VCaP (cell line): ENCODE data around the gene CBR3.

ENCODE experiments used
- H3K27ac ChIP-seq: fragments of 450-650 bp; 2 replicates; pipeline ENCODE4 v1.5.1; 2017
- CTCF ChIP-seq: fragments of 450-650 bp; conservative IDR thresholded peaks from 2 replicates; pipeline ENCODE4 v1.5.1; 2017; ENCODE audit warnings: mild to moderate bottlenecking, moderate library complexity

CBR3 gene

GRCh38 chr21:36134803-36135390 is at the start of gene CBR3:
TSS of gene CBR3 (plus strand) at chr21:36135079. CDS start at chr21:36135193, 114 bp downstream.
- no peak for TF ChIP-seq CTCF
- H3K27ac ChIP-seq, result peak within 1 kb of the TSS; percentile 97

- TF ChIP-seq CTCF, result no peak
Observed at GRCh38 chr21:36087362-36088138, 47.3 kb upstream of the CBR3 start.

GRCh38 chr21:36089946-36090345 is 44.9 kb upstream of the CBR3 start:
- no peak for TF ChIP-seq CTCF
- H3K27ac ChIP-seq, result no peak overlapping the region

More at GRCh38 chr21:36087362-36088138, 47.3 kb upstream of the CBR3 start:
- H3K27ac ChIP-seq, result no peak overlapping the region

GRCh38 chr21:36092681-36093080 is 42.2 kb upstream of the CBR3 start:
- TF ChIP-seq CTCF, result no peak
- H3K27ac ChIP-seq, result no peak overlapping the region

- H3K27ac ChIP-seq, result no peak overlapping the region
- no peak for TF ChIP-seq CTCF
Observed at GRCh38 chr21:36093512-36093911, 41.4 kb upstream of the CBR3 start.

GRCh38 chr21:36096398-36097290 is 38.2 kb upstream of the CBR3 start:
- TF ChIP-seq CTCF, result no peak
- no peak overlapping the region for H3K27ac ChIP-seq
